Spleen (tissue), 11 donors: ENCODE results near the gene TENM3. TPM values are rescaled to one million over a fixed set of nuclear protein-coding genes. Genes with fewer than 3 reads are reported as not detected.

Experiments used
- DNase-seq: peaks from one replicate; pipeline ENCODE4 v3.0.0-alpha.2; 2020
- H3K27ac ChIP-seq, 8 donors: fragments of 200-600 bp; sonication (generic) in 7 of 8; 1 replicate in 4 of 8; 2 replicates in 4 of 8; pipeline versions ENCODE4 v1.5.0 to v1.8.0; 2016 to 2021; ENCODE audit warnings: inconsistent platforms in 4 of 8, mild to moderate bottlenecking in 4 of 8, moderate library complexity in 1 of 8
- H3K27me3 ChIP-seq, 7 donors: fragments of 200-600 bp; sonication (generic) in 6 of 7; replicated peaks in 1 of 7; 1 replicate in 4 of 7; 2 replicates in 3 of 7; pipeline versions ENCODE4 v1.5.0 to v1.8.0; 2016 to 2021; ENCODE audit warnings: inconsistent platforms in 3 of 7, mild to moderate bottlenecking in 1 of 7
- H3K36me3 ChIP-seq, 6 donors: fragments of 200-600 bp; sonication (generic) in 5 of 6; 1 replicate in 4 of 6; 2 replicates in 2 of 6; pipeline versions ENCODE4 v1.5.0 to v1.8.0; 2016 to 2021; ENCODE audit warnings: inconsistent platforms in 2 of 6
- H3K4me1 ChIP-seq, 6 donors: fragments of 200-600 bp; sonication (generic) in 5 of 6; 1 replicate in 3 of 6; 2 replicates in 3 of 6; pipeline versions ENCODE4 v1.5.0 to v1.8.0; 2016 to 2021; ENCODE audit warnings: inconsistent platforms in 3 of 6
- H3K4me3 ChIP-seq, 8 donors: fragments of 200-600 bp; sonication (generic) in 7 of 8; 1 replicate in 4 of 8; 2 replicates in 4 of 8; pipeline versions ENCODE4 v1.5.0 to v1.8.0; 2016 to 2021; ENCODE audit warnings: inconsistent platforms in 4 of 8, mild to moderate bottlenecking in 4 of 8, moderate library complexity in 2 of 8
- H3K9me3 ChIP-seq, 8 donors: fragments of 200-600 bp; sonication (generic) in 7 of 8; 1 replicate in 4 of 8; 2 replicates in 4 of 8; pipeline versions ENCODE4 v1.5.0 to v1.8.0; 2016 to 2021; ENCODE audit warnings: inconsistent platforms in 4 of 8
- CTCF ChIP-seq, 11 experiments: fragments of 200-600 bp in 7 of 11; fragments of 450-650 bp in 4 of 11; sonication (generic) in 4 of 11; IDR thresholded peaks in 8 of 11; conservative IDR thresholded peaks in 3 of 11; 1 replicate in 7 of 11; 2 replicates in 4 of 11; pipeline versions ENCODE4 v1.4.0 to v1.8.0; 2016 to 2021; ENCODE audit warnings: antibody characterized with exemption in 11 of 11, inconsistent platforms in 4 of 11, mild to moderate bottlenecking in 1 of 11
- POLR2A ChIP-seq, 3 donors: fragments of 450-650 bp; IDR thresholded peaks; one replicate each; pipeline ENCODE4 v1.5.1; 2017; ENCODE audit warnings: antibody characterized with exemption in 3 of 3, mild to moderate bottlenecking in 1 of 3
- POLR2AphosphoS5 ChIP-seq, 3 donors: sonication (generic); formaldehyde crosslinking; IDR thresholded peaks; one replicate each; pipeline ENCODE4 v1.5.1; 2017; ENCODE audit warnings: antibody characterized with exemption in 3 of 3
- WGBS, 5 donors: extraction: QIAGEN DNeasy Blood & Tissue Kit in 3 of 5; methylation state at CpG; one replicate each; pipeline versions ENCODE4 v1.1.5 to v1.1.7; 2013 to 2018; 5-methylcytosine and 5-hydroxymethylcytosine counted together
- intact Hi-C: fragments of 100-400 bp; cut with DNase I; formaldehyde crosslinking; loops from one replicate; pipeline ENCODE4 v1.15.0; 2023; ENCODE audit warnings: low total_unique reads
- polyA plus RNA-seq, 3 donors: library from polyadenylated mRNA; stranded (reverse); fragments of 200-250 nt; gene quantifications; one replicate each; pipeline ENCODE4 v1.2.1, GENCODE V29; 2013
- total RNA-seq, 7 donors: library from RNA; depleted of rRNA in 3 of 7; stranded (reverse); fragments of >200 nt in 3 of 7; fragmentation: NEBNext Ultra II Directional in 4 of 7; extraction: Animal tissue kit (Norgen Biotek cat#: 25700) in 4 of 7; gene quantifications; one replicate each; pipeline versions ENCODE4 v1.1.0 to v1.2.1, GENCODE V29; 2016 to 2021
- donor health status: healthy with polysubstance abuse.
- donor health status: DM: no; HTN: no; CAD: no; lungs with moderate emphysema.
- donor health status: DM: no; HTN: no; CAD: no.
- donor health status: Bipolar disorder and iron deficiency.
- donor health status: healthy.
- donor health status: DM: no; HTN: no; CAD: no.
- donor health status: DM: yes; HTN: yes; CAD: no.

TENM3 gene
- total and polyA plus RNA-seq, 10 donors, result 0.37 to 45.6 (median 17.7) TPM

GRCh38 chr4:182291175-182291574 lies 48.0 kb downstream of the TENM3 start:
- intact Hi-C loops, result no loop called here
- Histone ChIP-seq H3K27ac (no peak overlapping the region), H3K4me3 (no peak overlapping the region), H3K36me3 (no peaks in the 10 kb centered on the region), H3K4me1 (no peaks in the 10 kb centered on the region), H3K27me3 (no peaks in the 10 kb centered on the region), H3K9me3 (peaks cover 0 to 7% (median 0%) of the 10 kb centered on the region in 8 donors)
- no peak for DNase-seq
- TF ChIP-seq POLR2AphosphoS5 (IDR thresholded peaks at IDR 0.05) (no peak), CTCF (IDR thresholded peaks at IDR 0.05 in 8 of 11, conservative IDR thresholded peaks at IDR 0.05 in 3 of 11) (no peak), POLR2A (IDR thresholded peaks at IDR 0.05) (no peak)
- WGBS, 5 donors, result 75 to 90% (median 84%) methylated on average over 8 of the region's 8 CpGs

GRCh38 chr4:182291597-182292270 lies 48.5 kb downstream of the TENM3 start:
- H3K36me3 ChIP-seq, result no peaks in the 10 kb centered on the region
- intact Hi-C loops, result no loop called here
- no peak overlapping the region for H3K4me3 ChIP-seq
- H3K4me1 ChIP-seq, result no peaks in the 10 kb centered on the region
- TF ChIP-seq POLR2A (IDR thresholded peaks at IDR 0.05), result no peak
- WGBS, 5 donors, result 78 to 84% (median 83%) methylated on average over 10 to 11 of the region's 11 CpGs
- peaks cover 0 to 7% (median 0%) of the 10 kb centered on the region in 8 donors for H3K9me3 ChIP-seq
- DNase-seq, result no peak
- no peaks in the 10 kb centered on the region for H3K27me3 ChIP-seq
- no peak overlapping the region for H3K27ac ChIP-seq

GRCh38 chr4:182292612-182293011 lies 49.4 kb downstream of the TENM3 start:
- Histone ChIP-seq H3K27ac (no peak overlapping the region), H3K36me3 (no peaks in the 10 kb centered on the region), H3K4me1 (no peaks in the 10 kb centered on the region), H3K9me3 (peaks cover 0 to 7% (median 0%) of the 10 kb centered on the region in 8 donors), H3K27me3 (no peaks in the 10 kb centered on the region), H3K4me3 (no peak overlapping the region)
- intact Hi-C loops, result no loop called here
- WGBS, 5 donors, result 77 to 82% (median 82%) methylated on average over 4 of the region's 4 CpGs
- no peak for DNase-seq
- TF ChIP-seq POLR2AphosphoS5 (IDR thresholded peaks at IDR 0.05), result no peak
- TF ChIP-seq CTCF (IDR thresholded peaks at IDR 0.05 in 8 of 11, conservative IDR thresholded peaks at IDR 0.05 in 3 of 11), result no peak
- TF ChIP-seq POLR2A (IDR thresholded peaks at IDR 0.05), result no peak

GRCh38 chr4:182293691-182294255 lies 50.6 kb downstream of the TENM3 start:
- Histone ChIP-seq H3K36me3 (no peaks in the 10 kb centered on the region), H3K27me3 (no peaks in the 10 kb centered on the region), H3K4me3 (no peak overlapping the region), H3K27ac (no peak overlapping the region), H3K9me3 (peaks cover 0 to 7% (median 0%) of the 10 kb centered on the region in 8 donors), H3K4me1 (no peaks in the 10 kb centered on the region)
- intact Hi-C loops, result no loop called here
- TF ChIP-seq POLR2AphosphoS5 (IDR thresholded peaks at IDR 0.05) (no peak), CTCF (IDR thresholded peaks at IDR 0.05 in 8 of 11, conservative IDR thresholded peaks at IDR 0.05 in 3 of 11) (no peak), POLR2A (IDR thresholded peaks at IDR 0.05) (no peak)
- WGBS, 5 donors, result 49 to 57% (median 52%) methylated on average over 14 of the region's 14 CpGs
- no peak for DNase-seq
